Body of pancreas (tissue), 4 donors: ENCODE measurements around the gene DHX15. TPM values are rescaled to one million over a fixed set of nuclear protein-coding genes. Genes with fewer than 3 reads are reported as not detected.
"Not testable (repeated sequence)": the region's sequence is repeated elsewhere in the genome, so short reads cannot be mapped to it uniquely, and the experiment has no call there.

Source experiments
- ATAC-seq: fragments of 150-250 bp; one replicate; pipeline ENCODE4 v1.9.1; 2016
- DNase-seq, 4 donors: peaks; one replicate each; pipeline ENCODE4 v3.0.0-alpha.2; 2019
- H3K27ac ChIP-seq, 4 donors: fragments of 200-600 bp; sonication (generic); 1 replicate in 3 of 4; 2 replicates in 1 of 4; pipeline versions ENCODE4 v1.5.1 to v1.6.1; 2016 to 2019; ENCODE audit warnings: mild to moderate bottlenecking in 1 of 4, mixed read lengths in 1 of 4, moderate library complexity in 1 of 4
- H3K27me3 ChIP-seq, 2 donors: fragments of 200-600 bp; sonication (generic); one replicate each; pipeline ENCODE4 v1.6.0; 2016; ENCODE audit warnings: mild to moderate bottlenecking in 1 of 2
- H3K36me3 ChIP-seq, 2 donors: fragments of 200-600 bp; sonication (generic); replicated peaks in 1 of 2; 2 replicates each; pipeline ENCODE4 v1.5.1; 2016; ENCODE audit warnings: low read depth in 2 of 2; ENCODE audit not compliant: insufficient read depth in 1 of 2
- H3K4me1 ChIP-seq: fragments of 200-600 bp; sonication (generic); one replicate; pipeline ENCODE4 v1.6.0; 2016
- H3K4me3 ChIP-seq, 2 donors: fragments of 200-600 bp; sonication (generic); 1 replicate in 1 of 2; 2 replicates in 1 of 2; pipeline ENCODE4 v1.5.1; 2016 to 2019
- H3K9me3 ChIP-seq, 3 donors: fragments of 200-600 bp; sonication (generic); 1 replicate in 2 of 3; 2 replicates in 1 of 3; pipeline ENCODE4 v1.5.1; 2016
- POLR2A ChIP-seq, 3 donors: fragments of 450-650 bp; IDR thresholded peaks; one replicate each; pipeline ENCODE4 v1.6.1; 2016; ENCODE audit warnings: antibody characterized with exemption in 3 of 3, mild to moderate bottlenecking in 2 of 3
- WGBS, 2 donors: methylation state at CpG; one replicate each; pipeline ENCODE4 v1.1.5; 2017; 5-methylcytosine and 5-hydroxymethylcytosine counted together
- intact Hi-C: fragments of 100-400 bp; cut with DNase I; formaldehyde crosslinking; loops from one replicate; pipeline ENCODE4 v1.15.1; 2023
- total RNA-seq, 2 donors: library from RNA; depleted of rRNA; stranded (reverse); fragments of >200 nt; gene quantifications; one replicate each; pipeline ENCODE4 v1.1.0, GENCODE V29; 2016
- TF ChIP-seq, protein P1 (sequence below), 7 experiments: fragments of 450-650 bp in 4 of 7; fragments of 200-600 bp in 3 of 7; sonication (generic) in 3 of 7; IDR thresholded peaks; one replicate each; pipeline ENCODE4 v1.5.1; 2016 to 2019; ENCODE audit warnings: antibody characterized with exemption in 7 of 7

DHX15 gene
- total RNA-seq, 2 donors from 2014 or later = 83.7 to 104 TPM

DNA sequence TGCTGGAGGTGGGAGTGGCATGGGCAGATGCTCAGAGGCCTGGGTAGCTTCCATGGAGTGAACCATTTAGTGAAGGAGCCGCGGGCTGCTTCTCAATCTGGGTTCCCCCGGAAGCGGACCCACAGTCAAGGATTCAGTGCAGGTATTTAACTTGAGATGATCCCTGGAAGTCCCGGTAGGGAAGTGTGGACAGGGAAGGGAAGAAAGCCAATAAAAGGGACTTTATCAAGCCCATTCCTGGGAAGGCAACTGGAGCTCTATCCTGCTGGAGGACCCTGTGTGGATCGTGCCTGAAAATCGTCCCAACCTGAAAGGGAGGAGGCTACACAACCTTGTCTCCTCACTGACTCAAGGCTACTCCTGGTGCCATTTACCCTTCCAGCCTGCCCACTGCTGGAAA lies 76.9 kb downstream of the DHX15 start:
- Histone ChIP-seq H3K27ac (no peak overlapping the region), H3K36me3 (no peaks in the 10 kb centered on the region), H3K27me3 (no peaks in the 10 kb centered on the region), H3K9me3 (no peaks in the 10 kb centered on the region), H3K4me1 (no peaks in the 10 kb centered on the region), H3K4me3 (no peak overlapping the region)
- DNase-seq (no peak), ATAC-seq (no peak)
- 75 to 84% methylated on average over 7 of the region's 7 CpGs for WGBS, 2 donors
- intact Hi-C loops = no loop called here
- TF ChIP-seq, protein P1, sequence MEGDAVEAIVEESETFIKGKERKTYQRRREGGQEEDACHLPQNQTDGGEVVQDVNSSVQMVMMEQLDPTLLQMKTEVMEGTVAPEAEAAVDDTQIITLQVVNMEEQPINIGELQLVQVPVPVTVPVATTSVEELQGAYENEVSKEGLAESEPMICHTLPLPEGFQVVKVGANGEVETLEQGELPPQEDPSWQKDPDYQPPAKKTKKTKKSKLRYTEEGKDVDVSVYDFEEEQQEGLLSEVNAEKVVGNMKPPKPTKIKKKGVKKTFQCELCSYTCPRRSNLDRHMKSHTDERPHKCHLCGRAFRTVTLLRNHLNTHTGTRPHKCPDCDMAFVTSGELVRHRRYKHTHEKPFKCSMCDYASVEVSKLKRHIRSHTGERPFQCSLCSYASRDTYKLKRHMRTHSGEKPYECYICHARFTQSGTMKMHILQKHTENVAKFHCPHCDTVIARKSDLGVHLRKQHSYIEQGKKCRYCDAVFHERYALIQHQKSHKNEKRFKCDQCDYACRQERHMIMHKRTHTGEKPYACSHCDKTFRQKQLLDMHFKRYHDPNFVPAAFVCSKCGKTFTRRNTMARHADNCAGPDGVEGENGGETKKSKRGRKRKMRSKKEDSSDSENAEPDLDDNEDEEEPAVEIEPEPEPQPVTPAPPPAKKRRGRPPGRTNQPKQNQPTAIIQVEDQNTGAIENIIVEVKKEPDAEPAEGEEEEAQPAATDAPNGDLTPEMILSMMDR (IDR thresholded peaks at IDR 0.05) = no peak
- TF ChIP-seq POLR2A (IDR thresholded peaks at IDR 0.05) = no peak

DNA sequence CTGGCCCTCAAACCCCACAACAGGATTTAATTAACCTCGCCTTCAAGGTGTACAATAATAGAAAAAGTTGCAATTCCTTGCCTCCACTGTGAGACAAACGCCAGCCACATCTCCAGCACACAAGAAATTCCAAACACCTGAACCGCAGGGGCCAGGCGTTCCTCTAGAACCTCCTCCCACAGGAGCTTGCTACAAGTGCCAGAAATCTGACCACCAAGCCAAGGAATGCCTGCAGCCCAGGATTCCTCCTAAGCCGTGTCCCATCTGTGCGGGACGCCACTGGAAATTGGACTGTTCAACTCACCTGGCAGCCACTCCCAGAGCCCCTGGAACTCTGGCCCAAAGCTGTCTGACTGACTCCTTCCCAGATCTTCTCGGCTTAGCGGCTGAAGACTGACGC lies 81.3 kb downstream of the DHX15 start:
- H3K9me3 ChIP-seq, H3K27me3 ChIP-seq, ATAC-seq, H3K36me3 ChIP-seq, DNase-seq, H3K4me1 ChIP-seq, H3K27ac ChIP-seq, intact Hi-C loops, H3K4me3 ChIP-seq: not testable (repeated sequence)
- WGBS, 2 donors = 78 to 83% methylated on average over 5 to 10 of the region's 10 CpGs

DNA sequence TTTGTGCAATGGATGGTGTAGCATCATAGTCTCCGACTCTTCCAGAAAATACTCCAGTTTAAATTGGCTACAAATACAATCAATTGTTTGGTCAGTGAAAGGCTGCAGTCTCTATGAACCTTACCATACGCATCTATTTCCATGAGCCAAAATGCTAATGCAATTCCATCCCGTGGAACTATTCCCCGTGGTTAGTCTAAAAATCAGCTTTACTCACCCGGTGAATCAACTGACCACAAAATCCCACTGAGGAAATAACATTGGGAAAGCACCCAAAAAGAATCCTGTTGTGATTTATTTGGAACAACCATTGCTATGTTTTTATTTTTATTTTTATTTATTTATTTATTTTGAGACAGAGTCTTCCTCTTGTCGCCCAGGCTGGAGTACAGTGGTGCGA lies 87.1 kb downstream of the DHX15 start:
- H3K4me3 ChIP-seq = no peak overlapping the region
- no peaks in the 10 kb centered on the region for H3K27me3 ChIP-seq
- no peak for ATAC-seq
- H3K9me3 ChIP-seq = no peaks in the 10 kb centered on the region
- TF ChIP-seq POLR2A (IDR thresholded peaks at IDR 0.05) = no peak
- TF ChIP-seq, protein P1 (IDR thresholded peaks at IDR 0.05) = no peak
- 84 to 89% methylated on average over 7 of the region's 7 CpGs for WGBS, 2 donors
- intact Hi-C loops = no loop called here
- H3K36me3 ChIP-seq = no peaks in the 10 kb centered on the region
- H3K27ac ChIP-seq = no peak overlapping the region
- H3K4me1 ChIP-seq = no peaks in the 10 kb centered on the region
- DNase-seq = no peak

DNA sequence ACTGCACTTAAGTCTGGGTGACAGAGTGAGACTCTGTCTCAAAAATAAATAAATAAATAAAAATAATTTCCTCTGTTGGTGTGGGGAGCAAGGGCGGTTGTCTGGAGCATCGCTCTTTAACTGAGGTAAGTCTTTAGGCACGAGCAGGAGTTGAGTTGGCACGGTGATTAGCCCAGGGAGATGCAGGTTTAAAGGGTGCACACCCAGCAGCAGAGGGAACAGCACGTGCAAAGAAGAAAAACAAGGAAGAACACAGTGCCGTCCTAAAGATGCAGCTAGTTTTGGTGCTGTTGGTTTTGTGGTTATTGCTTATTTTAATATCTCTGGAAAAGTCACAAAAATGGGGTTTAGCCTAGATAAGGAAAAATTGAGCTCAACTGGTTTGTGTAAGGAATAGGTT lies 87.8 kb downstream of the DHX15 start:
- intact Hi-C loops = no loop called here

DNA sequence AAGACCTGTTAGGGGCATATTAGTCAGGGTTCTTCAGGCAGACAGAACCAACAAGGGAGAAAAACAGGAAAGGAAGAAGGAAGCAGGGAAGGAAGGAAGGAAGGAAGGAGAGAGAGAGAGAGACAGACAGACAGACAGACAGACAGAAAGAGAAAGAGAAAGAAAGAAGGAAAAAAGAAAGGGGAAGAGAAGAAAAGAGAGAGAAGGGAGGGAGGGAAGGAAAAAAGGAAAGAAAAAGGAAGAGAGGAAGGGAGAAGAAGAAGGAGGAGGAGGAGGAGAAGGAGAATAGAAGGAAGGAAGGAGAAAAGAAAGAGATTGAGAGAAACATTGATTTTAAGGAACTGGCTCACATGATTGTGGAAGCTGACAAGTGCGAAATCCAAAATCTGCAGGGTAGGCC lies 89.0 kb downstream of the DHX15 start:
- Histone ChIP-seq H3K4me1 (no peaks in the 10 kb centered on the region), H3K27ac (no peak overlapping the region), H3K27me3 (no peaks in the 10 kb centered on the region), H3K36me3 (no peaks in the 10 kb centered on the region), H3K9me3 (no peaks in the 10 kb centered on the region), H3K4me3 (no peak overlapping the region)
- ATAC-seq (no peak), DNase-seq (no peak)
- intact Hi-C loops = no loop called here
- TF ChIP-seq, protein P1 (IDR thresholded peaks at IDR 0.05) = no peak
- 93 to 100% methylated on average over 1 of the region's 1 CpG for WGBS, 2 donors

More for the DNA sequence above, 87.8 kb downstream of the DHX15 start:
- Histone ChIP-seq H3K4me1 (no peaks in the 10 kb centered on the region), H3K36me3 (no peaks in the 10 kb centered on the region), H3K27ac (no peak overlapping the region), H3K4me3 (no peak overlapping the region), H3K27me3 (no peaks in the 10 kb centered on the region), H3K9me3 (no peaks in the 10 kb centered on the region)
- ATAC-seq = no peak
- TF ChIP-seq, protein P1 (IDR thresholded peaks at IDR 0.05) = no peak
- TF ChIP-seq POLR2A (IDR thresholded peaks at IDR 0.05) = no peak
- WGBS, 2 donors = 85 to 87% methylated on average over 6 of the region's 6 CpGs
- DNase-seq = no peak
